Astrocyte of the cerebellum (primary cell): Measurements from ENCODE around the gene TMEM86B.

Experiments
- DNase-seq: peaks from one replicate; pipeline ENCODE4 v3.0.0-alpha.2; 2011; ENCODE audit warnings: low read depth
- H3K4me3 ChIP-seq: 2 replicates; pipeline ENCODE4 v1.5.1; 2011; ENCODE audit warnings: mild to moderate bottlenecking, low read depth, low read length, moderate library complexity
- in situ Hi-C: cut with HindIII; loops from 2 replicates; pipeline ENCODE4 v1.10.0; 2017; ENCODE audit warnings: low sequenced_read_pairs
- TF ChIP-seq, protein P1 (sequence below): IDR thresholded peaks from 2 replicates; pipeline ENCODE4 v1.5.1; 2012; ENCODE audit warnings: low read length, low read depth, moderate library complexity, mild to moderate bottlenecking; ENCODE audit errors: missing control alignments

TMEM86B gene

DNA sequence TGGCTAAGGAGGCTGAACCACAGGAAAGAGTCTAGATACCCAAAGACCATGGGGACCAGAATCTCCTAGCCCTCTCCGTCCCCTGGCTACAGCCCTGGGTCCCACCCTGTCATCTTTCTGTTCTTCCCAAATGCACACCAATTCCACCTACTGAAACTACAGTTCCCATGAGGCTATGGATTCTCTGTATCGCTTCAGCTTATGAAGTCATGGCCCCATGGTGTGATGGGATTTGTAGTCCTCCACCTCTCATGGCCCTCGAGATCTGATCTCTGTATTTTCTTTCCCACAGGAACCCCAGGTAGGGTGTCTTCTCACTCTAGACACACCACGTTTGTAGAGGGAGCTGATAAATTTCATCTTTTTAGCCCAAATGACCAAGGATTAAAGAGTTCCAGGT lies 31.0 kb downstream of the TMEM86B start:
- no peak for DNase-seq
- no peak overlapping the region for H3K4me3 ChIP-seq
- TF ChIP-seq, protein P1, sequence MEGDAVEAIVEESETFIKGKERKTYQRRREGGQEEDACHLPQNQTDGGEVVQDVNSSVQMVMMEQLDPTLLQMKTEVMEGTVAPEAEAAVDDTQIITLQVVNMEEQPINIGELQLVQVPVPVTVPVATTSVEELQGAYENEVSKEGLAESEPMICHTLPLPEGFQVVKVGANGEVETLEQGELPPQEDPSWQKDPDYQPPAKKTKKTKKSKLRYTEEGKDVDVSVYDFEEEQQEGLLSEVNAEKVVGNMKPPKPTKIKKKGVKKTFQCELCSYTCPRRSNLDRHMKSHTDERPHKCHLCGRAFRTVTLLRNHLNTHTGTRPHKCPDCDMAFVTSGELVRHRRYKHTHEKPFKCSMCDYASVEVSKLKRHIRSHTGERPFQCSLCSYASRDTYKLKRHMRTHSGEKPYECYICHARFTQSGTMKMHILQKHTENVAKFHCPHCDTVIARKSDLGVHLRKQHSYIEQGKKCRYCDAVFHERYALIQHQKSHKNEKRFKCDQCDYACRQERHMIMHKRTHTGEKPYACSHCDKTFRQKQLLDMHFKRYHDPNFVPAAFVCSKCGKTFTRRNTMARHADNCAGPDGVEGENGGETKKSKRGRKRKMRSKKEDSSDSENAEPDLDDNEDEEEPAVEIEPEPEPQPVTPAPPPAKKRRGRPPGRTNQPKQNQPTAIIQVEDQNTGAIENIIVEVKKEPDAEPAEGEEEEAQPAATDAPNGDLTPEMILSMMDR, result no peak
- in situ Hi-C loops, result no loop called here

DNA sequence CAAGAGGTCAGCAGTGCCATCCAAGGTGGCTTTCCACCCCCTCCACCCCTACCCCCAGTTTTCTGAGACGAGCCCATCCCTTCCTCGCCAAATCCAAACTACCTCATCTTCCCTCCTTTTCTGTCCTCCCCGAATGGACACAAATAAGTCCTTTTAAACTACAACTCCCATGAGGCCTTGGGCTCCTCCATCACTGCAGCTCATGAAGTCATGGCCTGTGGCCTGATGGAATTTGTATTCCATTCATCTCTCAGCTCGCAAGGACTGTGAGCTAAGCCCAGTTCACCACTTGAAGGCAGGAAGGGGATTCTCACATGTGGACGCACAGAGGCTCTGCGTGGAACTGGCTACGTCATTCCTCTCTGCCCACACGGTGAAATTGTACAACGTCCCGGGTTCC lies 31.8 kb downstream of the TMEM86B start:
- H3K4me3 ChIP-seq, result no peak overlapping the region
- in situ Hi-C loops, result no loop called here
- no peak for DNase-seq
- TF ChIP-seq, protein P1, result no peak

DNA sequence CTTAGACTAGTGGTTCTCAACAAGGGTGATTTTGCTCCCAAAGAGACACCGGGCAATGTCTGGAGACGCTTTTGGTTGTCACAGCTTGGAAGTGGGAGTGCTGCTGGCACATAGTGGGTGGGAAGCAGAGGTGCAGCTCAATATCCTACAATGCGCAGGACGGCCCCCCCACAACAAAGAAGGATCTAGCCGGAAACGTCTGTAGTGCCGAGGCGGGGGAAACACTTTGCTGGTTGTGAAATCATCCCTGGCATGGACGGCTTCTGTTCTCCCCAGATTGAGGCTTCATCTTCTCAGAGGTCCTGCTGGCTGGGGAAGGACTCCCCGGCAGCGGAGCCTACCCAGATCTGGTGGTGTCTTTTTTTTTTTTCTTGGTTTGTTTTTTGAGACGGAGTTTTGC lies 35.1 kb downstream of the TMEM86B start:
- no peak for DNase-seq
- H3K4me3 ChIP-seq, result no peak overlapping the region
- in situ Hi-C loops, result no loop called here

DNA sequence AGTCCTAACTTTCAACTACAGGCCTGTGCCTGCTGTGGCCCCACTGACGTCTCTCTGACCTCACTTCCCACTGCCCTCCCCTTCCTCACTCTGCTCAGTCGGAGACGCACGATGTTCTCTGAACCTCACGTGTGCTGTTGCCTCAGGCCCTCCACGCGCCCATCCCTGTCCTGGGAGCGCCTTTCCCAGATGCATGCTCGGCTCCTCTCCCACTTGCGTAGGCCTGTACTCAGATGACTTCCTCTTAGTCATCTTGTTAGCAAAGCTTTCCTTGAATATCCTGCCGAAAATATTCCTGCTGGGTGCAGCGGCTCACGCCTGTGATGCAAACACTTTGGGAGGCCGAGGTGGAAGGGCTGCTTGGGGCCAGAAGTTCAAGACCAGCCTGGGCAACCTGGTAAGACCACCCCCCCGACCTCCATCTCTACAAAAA lies 39.1 kb downstream of the TMEM86B start:
- DNase-seq, result no peak
- H3K4me3 ChIP-seq, result no peak overlapping the region
- in situ Hi-C loops, result no loop called here
- TF ChIP-seq, protein P1, result no peak

More for the DNA sequence above, 35.1 kb downstream of the TMEM86B start:
- TF ChIP-seq, protein P1, result no peak

DNA sequence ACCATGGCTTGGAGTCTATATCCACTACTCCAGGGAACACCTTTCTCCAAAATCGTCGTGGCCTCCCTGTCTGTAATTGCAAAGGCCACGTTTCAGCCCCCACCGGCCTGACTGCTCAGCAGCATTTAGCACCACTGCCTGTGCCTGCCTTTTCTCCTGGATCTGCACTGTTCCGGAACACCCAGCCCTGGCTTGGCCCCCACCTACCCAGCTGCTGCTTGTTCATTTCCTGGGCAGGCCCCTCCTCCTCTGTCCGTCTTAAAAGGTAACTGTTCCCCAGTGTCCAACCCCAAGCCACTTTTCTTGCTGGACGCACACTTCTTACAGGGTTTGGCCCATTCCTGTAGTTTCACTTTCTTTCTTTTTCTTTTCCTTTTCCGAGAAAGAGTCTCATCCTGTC lies 39.9 kb downstream of the TMEM86B start:
- no peak for DNase-seq
- in situ Hi-C loops, result no loop called here
- no peak overlapping the region for H3K4me3 ChIP-seq
- TF ChIP-seq, protein P1, result no peak

DNA sequence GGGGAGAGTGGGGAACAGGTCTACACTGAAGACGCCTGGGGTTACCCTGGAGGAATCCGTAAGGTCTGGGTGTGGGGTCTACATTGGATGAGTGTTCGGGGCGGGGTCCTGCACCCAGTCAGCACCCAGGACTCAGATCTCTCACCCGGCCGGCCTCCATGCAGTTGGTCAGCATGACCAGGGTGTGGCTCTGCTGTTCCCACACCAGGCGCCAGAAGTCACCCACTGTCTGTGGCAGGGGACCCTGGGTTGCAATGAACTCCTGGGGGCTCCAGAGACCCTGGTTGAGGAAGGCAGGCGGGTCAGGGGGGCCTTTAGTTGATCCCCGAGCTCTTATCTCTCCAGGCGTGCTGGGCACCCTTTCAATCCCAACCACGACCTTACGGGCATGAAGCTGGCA lies 42.5 kb downstream of the TMEM86B start:
- DNase-seq, result no peak
- TF ChIP-seq, protein P1, result no peak
- in situ Hi-C loops, result no loop called here
- no peak overlapping the region for H3K4me3 ChIP-seq

DNA sequence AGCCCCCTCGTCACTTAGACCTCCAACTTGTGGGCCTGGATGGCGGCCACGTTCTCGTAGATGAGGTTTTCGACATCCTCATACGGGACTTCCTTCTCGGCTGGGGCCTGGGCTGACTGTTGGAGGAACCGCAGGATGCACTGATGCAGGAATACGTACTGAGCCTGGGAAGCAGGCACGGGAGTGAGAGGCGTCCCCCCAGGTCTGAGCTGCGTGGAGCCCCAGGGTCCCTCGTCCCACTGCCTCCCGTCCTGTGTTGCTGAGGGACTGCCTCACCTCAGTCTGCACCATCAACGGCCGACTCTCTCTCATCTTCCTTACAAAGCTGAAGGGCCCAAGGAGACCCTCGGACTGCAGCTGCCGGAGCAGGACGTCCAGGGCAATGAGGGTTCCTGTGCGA lies 46.8 kb downstream of the TMEM86B start:
- TF ChIP-seq, protein P1, result no peak
- no peak for DNase-seq
- in situ Hi-C loops, result no loop called here
- H3K4me3 ChIP-seq, result no peak overlapping the region
